ENCODE measurements around the gene LUZP1. TPM values are rescaled to one million over a fixed set of nuclear protein-coding genes. Genes with fewer than 3 reads are reported as not detected.

The LUZP1 gene
- total and polyA plus RNA-seq, 10 of the 15 experiments (the other 5 are each of a cell fraction or from before 2014, with no cell fraction given) = 11.3 to 28.2 (median 17.3) TPM

GRCh38 chr1:23178950-23179349 is 10.3 kb upstream of the LUZP1 start:
- no peak for FAIRE-seq

More at GRCh38 chr1:23178950-23179349, 10.3 kb upstream of the LUZP1 start:
- H3K36me3 ChIP-seq (ENCODE audit: control insufficient read depth in 2 of 2, insufficient read depth in 2 of 2, low read length in 1 of 2) = no peaks in the 10 kb centered on the region
- H3K4me3 ChIP-seq = no peak overlapping the region
- CTCF ChIA-PET = interaction anchor here (0.6 to 22.0 kb wide), 4 partner anchors 9 to 192 kb away, joined by 3 to 961 read pairs (median 4); no protein-coding TSS in a partner anchor
- no peak overlapping the region; the same call in 1 of the 2 replicates for H2AFZ ChIP-seq (ENCODE audit: control insufficient read depth, low read depth, low read length)
- no peak overlapping the region for H3K9ac ChIP-seq (ENCODE audit: control insufficient read depth, insufficient read depth, low read length)
- no peaks in the 10 kb centered on the region for H3K79me2 ChIP-seq (ENCODE audit: control insufficient read depth, insufficient read depth, low read length)
- ATAC-seq (peak; percentile 41), DNase-seq (ENCODE audit: low read depth, low spot score) (no peak)
- H3K9me3 ChIP-seq (replicated peaks; ENCODE audit: control insufficient read depth, insufficient read depth, low read length) = no peaks in the 10 kb centered on the region
- no peak for TF ChIP-seq RBBP5 (conservative IDR thresholded peaks at IDR 0.05)
- peak; percentile 61 for TF ChIP-seq RUNX3 (IDR thresholded peaks at IDR 0.05; ENCODE audit: low read length)
- TF ChIP-seq CTCF (IDR thresholded peaks at IDR 0.05 in 2 of 3, conservative IDR thresholded peaks at IDR 0.05 in 1 of 3; ENCODE audit: control insufficient read depth in 2 of 3, extremely low read depth in 1 of 3, insufficient read depth in 1 of 3, low read depth in 3 of 3, low read length in 3 of 3) = peak in 2 of 3 experiments; percentile 21 to 35; a peak in 1 of 6 replicates
- in situ Hi-C loops (cut with MboI) (no loop called here), intact Hi-C loops (cut with micrococcal nuclease; ENCODE audit: unreplicated experiment) (no loop called here)
- no peaks in the 10 kb centered on the region for H4K20me1 ChIP-seq (ENCODE audit: control insufficient read depth, insufficient read depth)
- RAD21 ChIA-PET (ENCODE audit: unreplicated experiment) = interaction anchor here (0.8 to 5.5 kb wide), 4 partner anchors 11 to 80 kb away, joined by 3 to 71 read pairs (median 4); no protein-coding TSS in a partner anchor
- BruUV-seq (replicated peaks) = no TSS peak
- 47% methylated on average over 6 of the region's 6 CpGs for WGBS (ENCODE audit: insufficient coverage, insufficient replicate concordance, low lambda C conversion rate, missing lambda C conversion rate)
- no peak overlapping the region for H3K27ac ChIP-seq (ENCODE audit: control insufficient read depth, insufficient read depth)
- POLR2A ChIA-PET = interaction anchor here (0.7 kb wide), 1 partner anchor 76 kb away, joined by 3 read pairs; no protein-coding TSS in a partner anchor
- no peaks in the 10 kb centered on the region for H3K27me3 ChIP-seq (replicated peaks in 1 of 2; ENCODE audit: control insufficient read depth in 2 of 2, insufficient read depth in 2 of 2, low read length in 1 of 2)
- H3K4me2 ChIP-seq (ENCODE audit: control insufficient read depth, insufficient read depth) = no peak overlapping the region
- SMC1A ChIA-PET (ENCODE audit: uncharacterized antibody, unreplicated experiment) = interaction anchor here (1.1 to 15.5 kb wide), 4 partner anchors 17 to 84 kb away, joined by 5 to 199 read pairs (median 57); no protein-coding TSS in a partner anchor
- peaks cover 19% of the 10 kb centered on the region for H3K4me1 ChIP-seq (ENCODE audit: control insufficient read depth, insufficient read depth, low read length)

Measured in GM12878 (cell line).